IMR-90 (cell line): ENCODE data around the gene MTHFD2L. TPM values are rescaled to one million over a fixed set of nuclear protein-coding genes. Genes with fewer than 3 reads are reported as not detected.

ENCODE experiments used
- ATAC-seq: fragments of 200-7000 bp; cut with Tn5 transposase; 2 replicates; pipeline ENCODE4 v1.9.1; 2020; ENCODE audit warnings: low read depth, mild to moderate bottlenecking, moderate library complexity
- BruUV-seq: library from RNA; stranded (reverse); fragments of 400-500 nt; replicated peaks from 2 replicates; lab custom pipeline; 2021; lab: Mats Ljungman, UMichigan
- CTCF ChIA-PET: fragments of 300-600 bp; formaldehyde crosslinking; extraction: SDS; loops from one replicate; lab custom pipeline; 2021; ENCODE audit warnings: antibody characterized with exemption; lab: Yijun Ruan, JAX
- POLR2A ChIA-PET: fragments of 300-600 bp; sonication (Branson Sonifier 250); formaldehyde crosslinking; loops from one replicate; lab custom pipeline; 2022; ENCODE audit warnings: antibody characterized with exemption; ENCODE audit not compliant: unreplicated experiment; lab: Charles Lee
- DNase-seq: peaks from one replicate; pipeline ENCODE4 v3.0.0; 2013
- H2AFZ ChIP-seq: replicated peaks from 2 replicates; pipeline ENCODE3; 2013; ENCODE audit warnings: low read length, mild to moderate bottlenecking; ENCODE audit not compliant: poor library complexity
- H2AK5ac ChIP-seq: 2 replicates; pipeline ENCODE4 v1.6.1; 2013; ENCODE audit warnings: low read depth, low read length, inconsistent platforms
- H2AK9ac ChIP-seq: replicated peaks from 2 replicates; pipeline ENCODE3; 2013; ENCODE audit warnings: mild to moderate bottlenecking, low read depth, low read length, moderate library complexity; ENCODE audit not compliant: poor library complexity
- H2BK120ac ChIP-seq: 2 replicates; pipeline ENCODE4 v1.6.1; 2013; ENCODE audit warnings: low read depth, low read length, inconsistent platforms
- H2BK15ac ChIP-seq: 3 replicates; pipeline ENCODE4 v1.6.1; 2013; ENCODE audit warnings: low read depth, low read length, inconsistent platforms
- H2BK20ac ChIP-seq: 2 replicates; pipeline ENCODE4 v1.6.1; 2013; ENCODE audit warnings: low read depth, mild to moderate bottlenecking, inconsistent platforms, low read length, moderate library complexity
- H2BK5ac ChIP-seq: 2 replicates; pipeline ENCODE4 v1.6.1; 2013; ENCODE audit warnings: mild to moderate bottlenecking, low read depth, low read length, inconsistent platforms; ENCODE audit not compliant: poor library complexity, severe bottlenecking
- H3K14ac ChIP-seq: replicated peaks from 2 replicates; pipeline ENCODE4 v1.6.1; 2013; ENCODE audit warnings: low read depth, low read length, inconsistent platforms
- H3K18ac ChIP-seq: 2 replicates; pipeline ENCODE4 v1.6.1; 2013; ENCODE audit warnings: low read depth, low read length, control low read depth
- H3K23ac ChIP-seq: 2 replicates; pipeline ENCODE4 v1.6.1; 2013; ENCODE audit warnings: low read depth, low read length, inconsistent platforms
- H3K27ac ChIP-seq: 2 replicates; pipeline ENCODE4 v1.5.1; 2013; ENCODE audit warnings: mild to moderate bottlenecking, control low read depth, low read length; ENCODE audit not compliant: insufficient read depth
- H3K27me3 ChIP-seq: 2 replicates; pipeline ENCODE4 v1.6.1; 2013; ENCODE audit warnings: low read length; ENCODE audit not compliant: control insufficient read depth, insufficient read depth
- H3K36me3 ChIP-seq: 2 replicates; pipeline ENCODE4 v1.6.1; 2013; ENCODE audit warnings: low read length, mixed read lengths; ENCODE audit not compliant: control insufficient read depth, insufficient read depth
- H3K4ac ChIP-seq: 2 replicates; pipeline ENCODE4 v1.6.1; 2013; ENCODE audit warnings: low read depth, low read length, inconsistent platforms
- H3K4me1 ChIP-seq: 2 replicates; pipeline ENCODE4 v1.6.1; 2013; ENCODE audit warnings: low read length, mixed read lengths; ENCODE audit not compliant: control insufficient read depth, insufficient read depth
- H3K4me2 ChIP-seq: 2 replicates; pipeline ENCODE4 v1.6.1; 2013; ENCODE audit warnings: low read depth, mild to moderate bottlenecking, control low read depth, low read length, moderate library complexity
- H3K4me3 ChIP-seq: 2 replicates; pipeline ENCODE4 v1.5.1; 2013; ENCODE audit warnings: low read depth, mild to moderate bottlenecking, control low read depth, low read length, moderate library complexity; ENCODE audit not compliant: insufficient read depth
- H3K56ac ChIP-seq: 2 replicates; pipeline ENCODE4 v1.6.1; 2013; ENCODE audit warnings: low read length, inconsistent platforms; ENCODE audit not compliant: insufficient read depth; ENCODE audit errors: extremely low read depth
- H3K79me1 ChIP-seq, 2 experiments: 2 replicates each; pipeline ENCODE4 v1.6.1; 2013; ENCODE audit warnings: low read length in 2 of 2, inconsistent platforms in 1 of 2, low read depth in 1 of 2
- H3K9ac ChIP-seq: 2 replicates; pipeline ENCODE4 v1.6.1; 2013; ENCODE audit warnings: low read depth, low read length, control low read depth
- H3K9me1 ChIP-seq: 2 replicates; pipeline ENCODE4 v1.6.1; 2013; ENCODE audit warnings: low read length, inconsistent platforms; ENCODE audit not compliant: insufficient read depth
- H3K9me3 ChIP-seq: 2 replicates; pipeline ENCODE4 v1.6.1; 2013; ENCODE audit warnings: low read length; ENCODE audit not compliant: control insufficient read depth, insufficient read depth
- H4K20me1 ChIP-seq: 2 replicates; pipeline ENCODE4 v1.6.1; 2013; ENCODE audit warnings: low read length, inconsistent platforms; ENCODE audit not compliant: insufficient read depth
- H4K5ac ChIP-seq: 2 replicates; pipeline ENCODE4 v1.6.1; 2013; ENCODE audit warnings: mild to moderate bottlenecking, low read depth, low read length, control low read depth
- H4K8ac ChIP-seq, 2 experiments: 2 replicates each; pipeline ENCODE4 v1.6.1; 2013; ENCODE audit warnings: low read depth in 2 of 2, low read length in 2 of 2, control low read depth in 1 of 2, inconsistent platforms in 1 of 2
- H4K91ac ChIP-seq: 2 replicates; pipeline ENCODE4 v1.6.1; 2013; ENCODE audit warnings: low read depth, low read length, inconsistent platforms; ENCODE audit not compliant: insufficient read depth
- FOS ChIP-seq: fragments of 150-350 bp; IDR thresholded peaks from 2 replicates; pipeline ENCODE4 v1.6.1; 2016; ENCODE audit warnings: low read depth, low read length
- MAFK ChIP-seq: IDR thresholded peaks from 2 replicates; pipeline ENCODE4 v1.6.1; 2012; ENCODE audit warnings: low read depth, low read length, improper control_type of control experiment
- MAZ ChIP-seq: IDR thresholded peaks from 2 replicates; pipeline ENCODE4 v1.6.1; 2012; ENCODE audit warnings: low read depth, mild to moderate bottlenecking, low read length, improper control_type of control experiment, moderate library complexity, borderline replicate concordance
- RAD21 ChIP-seq: IDR thresholded peaks from 2 replicates; pipeline ENCODE4 v1.6.1; 2012; ENCODE audit warnings: low read length, improper control_type of control experiment
- RFX5 ChIP-seq: IDR thresholded peaks from 2 replicates; pipeline ENCODE4 v1.8.0; 2012; ENCODE audit warnings: low read depth, mild to moderate bottlenecking, low read length, moderate library complexity
- SMC3 ChIP-seq: fragments of 150-350 bp; IDR thresholded peaks from 2 replicates; pipeline ENCODE4 v1.6.1; 2016; ENCODE audit warnings: low read depth, mild to moderate bottlenecking, antibody characterized with exemption, low read length, moderate library complexity
- USF2 ChIP-seq: fragments of 150-350 bp; IDR thresholded peaks from 2 replicates; pipeline ENCODE4 v1.6.1; 2017; ENCODE audit warnings: mild to moderate bottlenecking, antibody characterized with exemption, low read length, low read depth
- WGBS, 2 experiments: methylation state at CpG; one replicate each; pipeline versions ENCODE4 v1.1.5 to v1.1.7; 2013; ENCODE audit warnings: missing lambda C conversion rate in 2 of 2; ENCODE audit not compliant: insufficient read length in 1 of 2; ENCODE audit errors: extremely low coverage in 2 of 2; 5-methylcytosine and 5-hydroxymethylcytosine counted together
- dilution Hi-C: fragments of 300-500 bp; cut with HindIII; formaldehyde crosslinking; loops from one replicate; pipeline ENCODE4 v1.14.3; 2018; ENCODE audit warnings: low sequenced_read_pairs; ENCODE audit not compliant: unreplicated experiment
- in situ Hi-C: fragments of 300-500 bp; cut with MboI; formaldehyde crosslinking; loops from 3 replicates; pipeline ENCODE4 v1.14.3; 2019; ENCODE audit warnings: low sequenced_read_pairs, inconsistent platforms, mixed read lengths
- intact Hi-C: fragments of 100-400 bp; cut with micrococcal nuclease; formaldehyde crosslinking; loops from 2 replicates; pipeline ENCODE4 v1.10.0; 2022
- polyA plus RNA-seq, 3 experiments: library from polyadenylated mRNA; depleted of rRNA; stranded (reverse); fragments of >200 nt; gene quantifications; 2 replicates each; pipeline ENCODE4 v1.2.3, GENCODE V29; 2012; ENCODE audit warnings: low replicate concordance in 1 of 3
- total RNA-seq: library from RNA; depleted of rRNA; stranded (reverse); fragments of >200 nt; gene quantifications from 2 replicates; pipeline ENCODE4 v1.2.3, GENCODE V29; 2012
- TF ChIP-seq, protein P1 (sequence below): conservative IDR thresholded peaks from 2 replicates; pipeline ENCODE4 v1.5.1; 2012; ENCODE audit warnings: mild to moderate bottlenecking, low read depth, low read length, improper control_type of control experiment

MTHFD2L gene
- total and polyA plus RNA-seq, 2 of the 4 experiments (the other 2 are of a cell fraction), result 2.8 to 4.3 TPM

DNA sequence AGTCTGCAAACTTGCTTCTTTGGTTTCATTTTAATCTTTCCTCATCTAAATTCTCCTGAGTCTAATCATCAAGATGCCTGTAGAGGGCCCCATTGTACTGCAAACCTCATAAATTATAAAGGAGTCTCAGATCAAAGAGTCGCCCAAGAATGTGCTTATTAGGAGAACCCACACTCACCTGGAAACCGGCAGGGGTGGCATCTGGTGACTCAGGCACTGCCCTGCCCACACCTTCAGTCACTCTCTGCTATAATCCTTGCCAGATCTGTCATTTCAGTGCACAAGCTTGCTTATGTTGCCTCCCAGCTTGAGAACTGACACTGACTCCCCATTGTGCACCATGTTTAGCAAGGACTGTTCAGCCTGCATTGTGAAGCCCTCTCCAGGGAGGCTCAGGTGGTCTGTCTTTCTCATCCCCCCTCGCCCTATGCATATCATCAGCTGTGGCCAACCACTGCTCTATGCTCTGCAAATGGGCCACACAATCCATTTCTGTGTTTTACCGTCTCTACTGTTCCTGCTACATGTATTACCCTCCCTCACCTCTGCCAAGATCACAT lies 162.7 kb downstream of the MTHFD2L start:
- no peak overlapping the region for H3K23ac ChIP-seq
- no peak overlapping the region for H3K56ac ChIP-seq
- peak overlapping the region; percentile 50 for H2AFZ ChIP-seq
- no peaks in the 10 kb centered on the region for H4K20me1 ChIP-seq
- no peak overlapping the region for H3K4me3 ChIP-seq
- H2AK9ac ChIP-seq, result no peak overlapping the region
- POLR2A ChIA-PET, result no interaction called here
- H3K4ac ChIP-seq, result no peak overlapping the region
- H4K91ac ChIP-seq, result no peak overlapping the region
- TF ChIP-seq RFX5 (no peak), USF2 (no peak), SMC3 (peak; percentile 59), MAZ (no peak), RAD21 (peak; percentile 82), FOS (no peak), MAFK (no peak)
- TF ChIP-seq, protein P1, sequence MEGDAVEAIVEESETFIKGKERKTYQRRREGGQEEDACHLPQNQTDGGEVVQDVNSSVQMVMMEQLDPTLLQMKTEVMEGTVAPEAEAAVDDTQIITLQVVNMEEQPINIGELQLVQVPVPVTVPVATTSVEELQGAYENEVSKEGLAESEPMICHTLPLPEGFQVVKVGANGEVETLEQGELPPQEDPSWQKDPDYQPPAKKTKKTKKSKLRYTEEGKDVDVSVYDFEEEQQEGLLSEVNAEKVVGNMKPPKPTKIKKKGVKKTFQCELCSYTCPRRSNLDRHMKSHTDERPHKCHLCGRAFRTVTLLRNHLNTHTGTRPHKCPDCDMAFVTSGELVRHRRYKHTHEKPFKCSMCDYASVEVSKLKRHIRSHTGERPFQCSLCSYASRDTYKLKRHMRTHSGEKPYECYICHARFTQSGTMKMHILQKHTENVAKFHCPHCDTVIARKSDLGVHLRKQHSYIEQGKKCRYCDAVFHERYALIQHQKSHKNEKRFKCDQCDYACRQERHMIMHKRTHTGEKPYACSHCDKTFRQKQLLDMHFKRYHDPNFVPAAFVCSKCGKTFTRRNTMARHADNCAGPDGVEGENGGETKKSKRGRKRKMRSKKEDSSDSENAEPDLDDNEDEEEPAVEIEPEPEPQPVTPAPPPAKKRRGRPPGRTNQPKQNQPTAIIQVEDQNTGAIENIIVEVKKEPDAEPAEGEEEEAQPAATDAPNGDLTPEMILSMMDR, result peak; percentile 74
- H2AK5ac ChIP-seq, result no peak overlapping the region
- H3K27me3 ChIP-seq, result peaks cover 4% of the 10 kb centered on the region
- H2BK120ac ChIP-seq, result no peak overlapping the region
- DNase-seq, result peak; percentile 55
- H2BK5ac ChIP-seq, result no peak overlapping the region
- no peak overlapping the region for H3K18ac ChIP-seq
- intact Hi-C loops, result loop anchor here (1.0 to 5.0 kb wide), 5 partner anchors 50 to 554 kb away; no protein-coding TSS in a partner anchor
- no peaks in the 10 kb centered on the region for H3K9me3 ChIP-seq
- H4K8ac ChIP-seq, result no peak overlapping the region
- no peak overlapping the region for H4K5ac ChIP-seq
- H3K79me1 ChIP-seq, result no peaks in the 10 kb centered on the region
- no peaks in the 10 kb centered on the region for H3K36me3 ChIP-seq
- CTCF ChIA-PET, result interaction anchor here (0.6 to 2.9 kb wide), 14 partner anchors 11 to 1164 kb away, joined by 3 to 29 read pairs (median 4); no protein-coding TSS in a partner anchor
- no TSS peak for BruUV-seq
- H3K9ac ChIP-seq, result no peak overlapping the region
- no peaks in the 10 kb centered on the region for H3K4me1 ChIP-seq
- ATAC-seq, result peak; percentile 83
- no peak overlapping the region for H3K14ac ChIP-seq
- dilution Hi-C loops, result no loop called here
- no peaks in the 10 kb centered on the region for H3K9me1 ChIP-seq
- H3K4me2 ChIP-seq, result no peak overlapping the region; the same call in 1 of the 2 replicates
- H3K27ac ChIP-seq, result no peak overlapping the region
- in situ Hi-C loops, result loop anchor here (5.0 to 25.0 kb wide), 2 partner anchors 352 to 658 kb away; no protein-coding TSS in a partner anchor
- H2BK15ac ChIP-seq, result no peak overlapping the region
- WGBS, 2 experiments, result 37% methylated on average over 3 of the region's 4 CpGs; no CpG with 5 or more reads in 1 of the 2 experiments
- H2BK20ac ChIP-seq, result no peak overlapping the region
